CD4-positive, alpha-beta T cell (primary cell): ENCODE results near the gene RORC. TPM values are rescaled to one million over a fixed set of nuclear protein-coding genes. Genes with fewer than 3 reads are reported as not detected.
"Not testable (repeated sequence)": the region's sequence is repeated elsewhere in the genome, so short reads cannot be mapped to it uniquely, and the experiment has no call there.

ENCODE experiments used
- ATAC-seq: fragments of 200-7000 bp; cut with Tn5 transposase; one replicate; pipeline ENCODE4 v1.10.0; 2022; ENCODE audit warnings: mild to moderate bottlenecking; ENCODE audit not compliant: poor library complexity
- CTCF ChIA-PET: fragments of 350-600 bp; sonication (Branson Sonifier 250); formaldehyde crosslinking; loops from one replicate; lab custom pipeline; 2021; ENCODE audit warnings: antibody characterized with exemption, inconsistent platforms; lab: Charles Lee
- POLR2A ChIA-PET: fragments of 350-600 bp; sonication (Branson Sonifier 250); formaldehyde crosslinking; loops from one replicate; lab custom pipeline; 2021; ENCODE audit warnings: antibody characterized with exemption, inconsistent platforms; lab: Charles Lee
- DNase-seq, 14 experiments: peaks; one replicate each; pipeline ENCODE4 v3.0.0-alpha.2; 2013 to 2020; ENCODE audit warnings: mixed read lengths in 2 of 14
- H3K27ac ChIP-seq, 2 donors: one replicate each; pipeline versions ENCODE4 v1.5.1 to v1.7.0; 2013; ENCODE audit warnings: low read length in 2 of 2, low read depth in 1 of 2, mild to moderate bottlenecking in 1 of 2
- H3K27me3 ChIP-seq, 2 experiments: 1 replicate in 1 of 2; 2 replicates in 1 of 2; pipeline versions ENCODE4 v1.6.1 to v1.7.0; 2013; ENCODE audit warnings: low read length in 2 of 2, control low read depth in 1 of 2, mild to moderate bottlenecking in 1 of 2, moderate library complexity in 1 of 2; ENCODE audit not compliant: insufficient read depth in 2 of 2, control insufficient read depth in 1 of 2
- H3K36me3 ChIP-seq: one replicate; pipeline ENCODE4 v1.6.1; 2013; ENCODE audit warnings: low read length, control low read depth; ENCODE audit not compliant: insufficient read depth
- H3K4me1 ChIP-seq: one replicate; pipeline ENCODE4 v1.6.1; 2013; ENCODE audit warnings: low read length, control low read depth; ENCODE audit not compliant: insufficient read depth
- H3K4me3 ChIP-seq: one replicate; pipeline ENCODE4 v1.5.1; 2013; ENCODE audit warnings: mild to moderate bottlenecking, low read length, moderate library complexity
- H3K9me3 ChIP-seq, 2 experiments: 1 replicate in 1 of 2; 2 replicates in 1 of 2; pipeline versions ENCODE4 v1.6.1 to v1.7.0; 2013; ENCODE audit warnings: low read length in 2 of 2, mild to moderate bottlenecking in 2 of 2, control low read depth in 1 of 2, moderate library complexity in 1 of 2; ENCODE audit not compliant: control insufficient read depth in 1 of 2, insufficient read depth in 1 of 2
- H3K27ac Mint-ChIP-seq: one replicate; pipeline ENCODE4 v1.8.0; 2020; ENCODE audit warnings: mixed read lengths
- H3K27me3 Mint-ChIP-seq: one replicate; pipeline ENCODE4 v1.8.0; 2021; ENCODE audit warnings: mixed read lengths
- H3K36me3 Mint-ChIP-seq: one replicate; pipeline ENCODE4 v1.8.0; 2021; ENCODE audit warnings: low read depth, mixed read lengths
- H3K4me1 Mint-ChIP-seq: one replicate; pipeline ENCODE4 v1.8.0; 2021; ENCODE audit warnings: low read depth, mixed read lengths
- H3K4me3 Mint-ChIP-seq: one replicate; pipeline ENCODE4 v1.8.0; 2020; ENCODE audit warnings: mild to moderate bottlenecking, mixed read lengths
- H3K9me3 Mint-ChIP-seq: one replicate; pipeline ENCODE4 v1.8.0; 2020; ENCODE audit warnings: mixed read lengths
- intact Hi-C, 2 experiments: fragments of 100-400 bp; cut with DNase I in 1 of 2; cut with micrococcal nuclease in 1 of 2; formaldehyde crosslinking; loops; one replicate each; pipeline versions ENCODE4 v1.15.1 to v1.9.0; 2023 to 2025; cut with DNase I, micrococcal nuclease
- total RNA-seq, 174 experiments: library from RNA in 2 of 174; stranded (reverse) in 2 of 174; gene quantifications; one replicate each; pipeline ENCODE4 v1.2.3 and lab custom pipeline; 2021 to 2026
- TF ChIP-seq, protein P1 (sequence below): fragments of 200-600 bp; IDR thresholded peaks from one replicate; pipeline ENCODE4 v1.8.0; 2022; ENCODE audit warnings: antibody characterized with exemption, mild to moderate bottlenecking

RORC gene
- total RNA-seq, 2 experiments from 2014 or later, result 3.6 to 3.7 TPM

DNA sequence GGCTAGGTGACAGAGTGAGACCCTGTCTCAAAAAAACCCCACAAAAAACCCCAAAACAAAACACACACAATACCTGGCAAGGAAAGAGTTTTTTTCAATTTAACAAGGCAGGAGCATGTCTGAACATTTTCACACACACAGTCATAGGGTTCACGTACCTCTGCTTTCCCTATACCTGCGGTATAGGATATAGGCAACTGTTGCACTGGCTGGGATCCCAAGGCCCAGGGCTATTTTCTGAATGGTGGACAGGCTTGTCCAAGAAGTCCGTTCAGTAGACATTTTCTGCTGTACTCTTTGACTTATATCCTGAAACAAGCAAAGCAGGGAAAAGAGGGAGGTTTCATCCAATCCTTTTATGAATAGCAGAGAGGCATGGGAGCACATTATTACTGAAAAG, 48.9 kb downstream of the RORC start:
- TF ChIP-seq, protein P1, sequence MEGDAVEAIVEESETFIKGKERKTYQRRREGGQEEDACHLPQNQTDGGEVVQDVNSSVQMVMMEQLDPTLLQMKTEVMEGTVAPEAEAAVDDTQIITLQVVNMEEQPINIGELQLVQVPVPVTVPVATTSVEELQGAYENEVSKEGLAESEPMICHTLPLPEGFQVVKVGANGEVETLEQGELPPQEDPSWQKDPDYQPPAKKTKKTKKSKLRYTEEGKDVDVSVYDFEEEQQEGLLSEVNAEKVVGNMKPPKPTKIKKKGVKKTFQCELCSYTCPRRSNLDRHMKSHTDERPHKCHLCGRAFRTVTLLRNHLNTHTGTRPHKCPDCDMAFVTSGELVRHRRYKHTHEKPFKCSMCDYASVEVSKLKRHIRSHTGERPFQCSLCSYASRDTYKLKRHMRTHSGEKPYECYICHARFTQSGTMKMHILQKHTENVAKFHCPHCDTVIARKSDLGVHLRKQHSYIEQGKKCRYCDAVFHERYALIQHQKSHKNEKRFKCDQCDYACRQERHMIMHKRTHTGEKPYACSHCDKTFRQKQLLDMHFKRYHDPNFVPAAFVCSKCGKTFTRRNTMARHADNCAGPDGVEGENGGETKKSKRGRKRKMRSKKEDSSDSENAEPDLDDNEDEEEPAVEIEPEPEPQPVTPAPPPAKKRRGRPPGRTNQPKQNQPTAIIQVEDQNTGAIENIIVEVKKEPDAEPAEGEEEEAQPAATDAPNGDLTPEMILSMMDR, result no peak
- Mint-ChIP-seq H3K9me3 (no peaks in the 10 kb centered on the region), H3K4me1 (no peaks in the 10 kb centered on the region), H3K4me3 (no peak overlapping the region), H3K36me3 (peaks cover 38% of the 10 kb centered on the region), H3K27me3 (no peaks in the 10 kb centered on the region), H3K27ac (no peak overlapping the region)
- Histone ChIP-seq H3K27me3 (no peaks in the 10 kb centered on the region), H3K9me3 (no peaks in the 10 kb centered on the region), H3K36me3 (peaks cover 35% of the 10 kb centered on the region), H3K4me3 (no peak overlapping the region), H3K4me1 (no peaks in the 10 kb centered on the region), H3K27ac (no peak overlapping the region)
- ChIA-PET POLR2A (no interaction called here), CTCF (no interaction called here)
- ATAC-seq (no peak), DNase-seq (no peak)
- intact Hi-C loops, result no loop called here

DNA sequence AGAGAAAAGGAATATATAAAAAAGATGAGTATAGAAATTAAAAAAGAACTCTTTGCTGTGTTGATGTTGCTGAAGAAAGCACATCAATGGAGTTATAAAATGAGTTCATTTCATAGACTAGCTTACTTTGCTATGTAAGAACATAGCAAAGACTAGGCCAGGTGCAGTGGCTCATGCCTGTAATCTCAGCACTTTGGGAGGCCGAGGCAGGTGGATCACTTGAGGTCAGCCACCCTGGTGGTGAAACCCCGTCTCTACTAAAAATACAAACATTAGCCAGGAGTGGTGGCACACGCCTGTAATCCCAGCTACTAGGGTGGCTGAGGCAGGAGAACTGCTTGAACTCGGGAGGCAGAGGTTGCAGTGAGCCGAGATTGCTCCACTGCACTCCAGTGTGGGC, 49.6 kb downstream of the RORC start:
- peaks cover 39% of the 10 kb centered on the region for H3K36me3 Mint-ChIP-seq
- H3K27me3 ChIP-seq, H3K27ac ChIP-seq, H3K27ac Mint-ChIP-seq, H3K4me3 Mint-ChIP-seq, H3K4me3 ChIP-seq, H3K9me3 ChIP-seq, H3K4me1 ChIP-seq, DNase-seq, intact Hi-C loops, POLR2A ChIA-PET, ATAC-seq, CTCF ChIA-PET, H3K9me3 Mint-ChIP-seq, H3K4me1 Mint-ChIP-seq, H3K27me3 Mint-ChIP-seq: not testable (repeated sequence)
- H3K36me3 ChIP-seq, result peaks cover 37% of the 10 kb centered on the region

DNA sequence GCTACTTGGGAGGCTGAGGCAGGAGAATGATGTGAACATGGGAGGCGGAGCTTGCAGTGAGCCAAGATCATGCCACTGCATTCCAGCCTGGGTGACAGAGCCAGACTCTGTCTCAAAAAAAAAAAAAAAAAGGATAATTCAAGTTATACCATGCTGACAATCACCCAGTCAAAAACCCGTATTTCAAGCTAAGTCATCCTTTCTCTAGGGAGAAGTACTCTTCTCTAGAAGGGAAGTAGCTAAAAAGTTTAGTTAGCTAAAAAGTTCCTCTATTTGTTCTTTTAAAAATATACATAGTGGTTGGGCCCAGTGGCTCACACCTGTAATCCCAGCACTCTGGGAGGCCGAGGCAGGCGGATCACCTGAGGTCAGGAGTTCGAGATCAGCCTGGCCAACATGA, 50.9 kb downstream of the RORC start:
- H3K27ac ChIP-seq, H3K4me1 ChIP-seq, intact Hi-C loops, H3K27me3 Mint-ChIP-seq, H3K9me3 Mint-ChIP-seq, ATAC-seq, H3K9me3 ChIP-seq, H3K27ac Mint-ChIP-seq, CTCF ChIA-PET, H3K4me3 Mint-ChIP-seq, DNase-seq, H3K4me3 ChIP-seq, H3K4me1 Mint-ChIP-seq, H3K27me3 ChIP-seq: not testable (repeated sequence)
- POLR2A ChIA-PET, result interaction anchor here (0.6 kb wide), 1 partner anchor 93 kb away, joined by 3 read pairs; no protein-coding TSS in a partner anchor
- peaks cover 52% of the 10 kb centered on the region for H3K36me3 Mint-ChIP-seq
- H3K36me3 ChIP-seq, result peaks cover 49% of the 10 kb centered on the region

DNA sequence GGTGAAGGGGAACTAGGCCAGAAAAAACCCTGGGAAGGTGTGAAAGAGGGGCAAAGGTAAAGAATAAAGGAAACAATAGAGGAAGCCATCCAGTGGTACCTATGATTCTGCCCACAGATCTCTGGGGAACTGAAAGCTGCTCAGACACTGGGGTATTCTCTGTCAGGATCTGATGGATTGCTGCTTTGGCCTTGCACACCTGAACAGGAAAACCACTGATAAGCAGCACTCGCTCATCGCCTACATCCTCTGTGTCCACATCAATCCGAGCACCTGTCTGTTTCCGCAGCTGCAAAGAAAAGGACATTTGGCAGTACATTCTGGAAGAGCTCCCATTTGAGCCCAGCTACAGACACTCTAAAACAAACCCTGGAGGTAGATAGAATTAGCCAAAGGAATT, 51.8 kb downstream of the RORC start:
- CTCF ChIA-PET, result no interaction called here
- ATAC-seq, result no peak
- H3K36me3 ChIP-seq, result peaks cover 58% of the 10 kb centered on the region
- no peaks in the 10 kb centered on the region for H3K4me1 ChIP-seq
- H3K9me3 ChIP-seq, result no peaks in the 10 kb centered on the region
- TF ChIP-seq, protein P1, result no peak
- intact Hi-C loops, result no loop called here
- Mint-ChIP-seq H3K36me3 (peaks cover 61% of the 10 kb centered on the region), H3K27me3 (no peaks in the 10 kb centered on the region), H3K9me3 (no peaks in the 10 kb centered on the region), H3K4me3 (no peak overlapping the region), H3K27ac (no peak overlapping the region), H3K4me1 (no peaks in the 10 kb centered on the region)
- DNase-seq, result no peak
- no peak overlapping the region for H3K27ac ChIP-seq
- H3K27me3 ChIP-seq, result no peaks in the 10 kb centered on the region
- H3K4me3 ChIP-seq, result no peak overlapping the region
- POLR2A ChIA-PET, result no interaction called here
